ENCODE data around the gene HES7. TPM values are rescaled to one million over a fixed set of nuclear protein-coding genes. Genes with fewer than 3 reads are reported as not detected.

The HES7 gene
- polyA plus RNA-seq, 1 of the 3 experiments (the other 2 are of a cell fraction), result 1.2 TPM

GRCh38 chr17:8159032-8159400, 35.1 kb upstream of the HES7 start:
- ChIA-PET CTCF (interaction anchor here (0.6 to 9.4 kb wide), 16 partner anchors 11 to 221 kb away, joined by 3 to 98 read pairs (median 4); partner anchors contain the start of genes HES7 and TMEM107), POLR2A (no interaction called here)
- H4K20me1 ChIP-seq (ENCODE audit: insufficient read depth), result no peaks in the 10 kb centered on the region; the same call in 1 of the 2 replicates
- H3K4me1 ChIP-seq (ENCODE audit: control insufficient read depth in 1 of 2, insufficient read depth in 2 of 2, low read depth in 1 of 2, low read length in 1 of 2), result peaks cover 31 to 48% of the 10 kb centered on the region in 2 experiments
- peaks cover 15 to 23% of the 10 kb centered on the region in 2 experiments for H3K36me3 ChIP-seq (replicated peaks in 1 of 2; ENCODE audit: control insufficient read depth in 1 of 2, insufficient read depth in 2 of 2, low read length in 1 of 2)
- H3K79me2 ChIP-seq (ENCODE audit: insufficient read depth), result peaks cover 47% of the 10 kb centered on the region
- H3K9me3 ChIP-seq, result no peaks in the 10 kb centered on the region
- H3K9me2 ChIP-seq, result no peaks in the 10 kb centered on the region
- H3K27me3 ChIP-seq (ENCODE audit: insufficient read depth), result no peaks in the 10 kb centered on the region
- no peak overlapping the region for H2AFZ ChIP-seq (ENCODE audit: low read depth)
- TF ChIP-seq TEAD4 (IDR thresholded peaks at IDR 0.05; ENCODE audit: borderline replicate concordance, insufficient read depth), result no peak
- no peak for TF ChIP-seq RAD21 (IDR thresholded peaks at IDR 0.05; ENCODE audit: low read length)
- no peak for TF ChIP-seq GABPA (IDR thresholded peaks at IDR 0.05; ENCODE audit: low read depth)
- TF ChIP-seq REST (IDR thresholded peaks at IDR 0.05; ENCODE audit: low read depth, low read length), result no peak
- no peak for TF ChIP-seq USF2 (IDR thresholded peaks at IDR 0.05; ENCODE audit: borderline replicate concordance, low read depth, low read length)
- TF ChIP-seq MEF2A (IDR thresholded peaks at IDR 0.05; ENCODE audit: borderline replicate concordance, low read depth), result no peak
- TF ChIP-seq, protein P1, sequence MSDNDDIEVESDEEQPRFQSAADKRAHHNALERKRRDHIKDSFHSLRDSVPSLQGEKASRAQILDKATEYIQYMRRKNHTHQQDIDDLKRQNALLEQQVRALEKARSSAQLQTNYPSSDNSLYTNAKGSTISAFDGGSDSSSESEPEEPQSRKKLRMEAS (IDR thresholded peaks at IDR 0.05; ENCODE audit: low read depth), result no peak
- TF ChIP-seq EZH2phosphoT487 (IDR thresholded peaks at IDR 0.05; ENCODE audit: borderline replicate concordance, low read depth), result no peak
- TF ChIP-seq MXI1 (IDR thresholded peaks at IDR 0.05; ENCODE audit: low read depth, low read length), result no peak
- TF ChIP-seq GATA2 (CRISPR knock-in tag; IDR thresholded peaks at IDR 0.05), result no peak
- TF ChIP-seq FOXJ3 (CRISPR knock-in tag; IDR thresholded peaks at IDR 0.05), result no peak
- no peak for TF ChIP-seq TCF12 (IDR thresholded peaks at IDR 0.05)
- no peak for TF ChIP-seq FOXM1 (IDR thresholded peaks at IDR 0.05; ENCODE audit: low read depth)
- TF ChIP-seq EP300 (IDR thresholded peaks at IDR 0.05; ENCODE audit: borderline replicate concordance in 1 of 2, low read depth in 1 of 2, low read length in 1 of 2), result no peak
- no peak for TF ChIP-seq CTCF (IDR thresholded peaks at IDR 0.05)
- TF ChIP-seq RFX5 (IDR thresholded peaks at IDR 0.05; ENCODE audit: low read length), result no peak
- no peak for TF ChIP-seq FOSL2 (IDR thresholded peaks at IDR 0.05; ENCODE audit: borderline replicate concordance, low read depth)
- TF ChIP-seq ZBTB33 (IDR thresholded peaks at IDR 0.05; ENCODE audit: borderline replicate concordance, low read depth), result no peak
- DNase-seq, result no peak
- H3F3A ChIP-seq (replicated peaks; ENCODE audit: insufficient read depth), result peaks cover 39% of the 10 kb centered on the region
- H3K9ac ChIP-seq, result no peak overlapping the region
- no peak overlapping the region for H3K27ac ChIP-seq (ENCODE audit: low read depth in 2 of 2, low read length in 1 of 2)
- H3K4me3 ChIP-seq (ENCODE audit: low read depth in 2 of 2, low read length in 1 of 2), result no peak overlapping the region; a peak in 1 of 4 replicates
- no peak overlapping the region; the same call in 1 of the 2 replicates for H3K4me2 ChIP-seq
- WGBS (ENCODE audit: low lambda C conversion rate), result 68% methylated on average over 3 of the region's 3 CpGs

Measured in SK-N-SH (cell line).